Measurements from ENCODE around the gene ATG10.

Gene ATG10

GRCh38 chr5:82165740-82166530 is 194.1 kb downstream of the ATG10 start:
- DNase-seq (ENCODE audit: low read depth): no peak

- no peak for DNase-seq (ENCODE audit: low read depth)
Measured at GRCh38 chr5:82167372-82167935, 195.6 kb downstream of the ATG10 start.

- DNase-seq (ENCODE audit: low read depth): no peak
Measured at GRCh38 chr5:82168294-82168693, 196.5 kb downstream of the ATG10 start.

GRCh38 chr5:82169892-82170291 is 198.1 kb downstream of the ATG10 start:
- no peak for DNase-seq (ENCODE audit: low read depth)

- DNase-seq (ENCODE audit: low read depth): no peak
Measured at GRCh38 chr5:82174128-82174918, 202.5 kb downstream of the ATG10 start.

GRCh38 chr5:82174919-82175219 is 203.0 kb downstream of the ATG10 start:
- no peak for DNase-seq (ENCODE audit: low read depth)

GRCh38 chr5:82176115-82176814 is 204.4 kb downstream of the ATG10 start:
- DNase-seq (ENCODE audit: low read depth): no peak

GRCh38 chr5:82178378-82178777 is 206.6 kb downstream of the ATG10 start:
- DNase-seq (ENCODE audit: low read depth): no peak

- no peak for DNase-seq (ENCODE audit: low read depth)
Measured at GRCh38 chr5:82182662-82183061, 210.8 kb downstream of the ATG10 start.

- no peak for DNase-seq (ENCODE audit: low read depth)
Measured at GRCh38 chr5:82183828-82184227, 212.0 kb downstream of the ATG10 start.

- no peak for DNase-seq (ENCODE audit: low read depth)
Measured at GRCh38 chr5:82185851-82186250, 214.0 kb downstream of the ATG10 start.

- DNase-seq (ENCODE audit: low read depth): no peak
Measured at GRCh38 chr5:82197550-82197949, 225.7 kb downstream of the ATG10 start.

- DNase-seq (ENCODE audit: low read depth): no peak
Measured at GRCh38 chr5:82204567-82204966, 232.7 kb downstream of the ATG10 start.

GRCh38 chr5:82205005-82205404 is 233.2 kb downstream of the ATG10 start:
- no peak for DNase-seq (ENCODE audit: low read depth)

GRCh38 chr5:82208371-82208770 is 236.5 kb downstream of the ATG10 start:
- no peak for DNase-seq (ENCODE audit: low read depth)

GRCh38 chr5:82211855-82212572 is 240.2 kb downstream of the ATG10 start:
- DNase-seq (ENCODE audit: low read depth): no peak

- no peak for DNase-seq (ENCODE audit: low read depth)
Measured at GRCh38 chr5:82217917-82218316, 246.1 kb downstream of the ATG10 start.

GRCh38 chr5:82218374-82219156 is 246.7 kb downstream of the ATG10 start:
- DNase-seq (ENCODE audit: low read depth): no peak

- DNase-seq (ENCODE audit: low read depth): no peak
Measured at GRCh38 chr5:82221020-82221419, 249.2 kb downstream of the ATG10 start.

GRCh38 chr5:82222597-82223574 is 251.1 kb downstream of the ATG10 start:
- DNase-seq (ENCODE audit: low read depth): no peak
